Spleen (tissue), 11 donors: ENCODE data around the gene TRPV5. TPM values are rescaled to one million over a fixed set of nuclear protein-coding genes. Genes with fewer than 3 reads are reported as not detected.

Experiments used
- DNase-seq: peaks from one replicate; pipeline ENCODE4 v3.0.0-alpha.2; 2020
- H3K27ac ChIP-seq, 8 donors: fragments of 200-600 bp; sonication (generic) in 7 of 8; 1 replicate in 4 of 8; 2 replicates in 4 of 8; pipeline versions ENCODE4 v1.5.0 to v1.8.0; 2016 to 2021; ENCODE audit warnings: inconsistent platforms in 4 of 8, mild to moderate bottlenecking in 4 of 8, moderate library complexity in 1 of 8
- H3K27me3 ChIP-seq, 7 donors: fragments of 200-600 bp; sonication (generic) in 6 of 7; replicated peaks in 1 of 7; 1 replicate in 4 of 7; 2 replicates in 3 of 7; pipeline versions ENCODE4 v1.5.0 to v1.8.0; 2016 to 2021; ENCODE audit warnings: inconsistent platforms in 3 of 7, mild to moderate bottlenecking in 1 of 7
- H3K36me3 ChIP-seq, 6 donors: fragments of 200-600 bp; sonication (generic) in 5 of 6; 1 replicate in 4 of 6; 2 replicates in 2 of 6; pipeline versions ENCODE4 v1.5.0 to v1.8.0; 2016 to 2021; ENCODE audit warnings: inconsistent platforms in 2 of 6
- H3K4me1 ChIP-seq, 6 donors: fragments of 200-600 bp; sonication (generic) in 5 of 6; 1 replicate in 3 of 6; 2 replicates in 3 of 6; pipeline versions ENCODE4 v1.5.0 to v1.8.0; 2016 to 2021; ENCODE audit warnings: inconsistent platforms in 3 of 6
- H3K4me3 ChIP-seq, 8 donors: fragments of 200-600 bp; sonication (generic) in 7 of 8; 1 replicate in 4 of 8; 2 replicates in 4 of 8; pipeline versions ENCODE4 v1.5.0 to v1.8.0; 2016 to 2021; ENCODE audit warnings: inconsistent platforms in 4 of 8, mild to moderate bottlenecking in 4 of 8, moderate library complexity in 2 of 8
- H3K9me3 ChIP-seq, 8 donors: fragments of 200-600 bp; sonication (generic) in 7 of 8; 1 replicate in 4 of 8; 2 replicates in 4 of 8; pipeline versions ENCODE4 v1.5.0 to v1.8.0; 2016 to 2021; ENCODE audit warnings: inconsistent platforms in 4 of 8
- POLR2A ChIP-seq, 3 donors: fragments of 450-650 bp; IDR thresholded peaks; one replicate each; pipeline ENCODE4 v1.5.1; 2017; ENCODE audit warnings: antibody characterized with exemption in 3 of 3, mild to moderate bottlenecking in 1 of 3
- POLR2AphosphoS5 ChIP-seq, 3 donors: sonication (generic); formaldehyde crosslinking; IDR thresholded peaks; one replicate each; pipeline ENCODE4 v1.5.1; 2017; ENCODE audit warnings: antibody characterized with exemption in 3 of 3
- WGBS, 5 donors: extraction: QIAGEN DNeasy Blood & Tissue Kit in 3 of 5; methylation state at CpG; one replicate each; pipeline versions ENCODE4 v1.1.5 to v1.1.7; 2013 to 2018; 5-methylcytosine and 5-hydroxymethylcytosine counted together
- intact Hi-C: fragments of 100-400 bp; cut with DNase I; formaldehyde crosslinking; loops from one replicate; pipeline ENCODE4 v1.15.0; 2023; ENCODE audit warnings: low total_unique reads
- polyA plus RNA-seq, 3 donors: library from polyadenylated mRNA; stranded (reverse); fragments of 200-250 nt; gene quantifications; one replicate each; pipeline ENCODE4 v1.2.1, GENCODE V29; 2013
- total RNA-seq, 7 donors: library from RNA; depleted of rRNA in 3 of 7; stranded (reverse); fragments of >200 nt in 3 of 7; fragmentation: NEBNext Ultra II Directional in 4 of 7; extraction: Animal tissue kit (Norgen Biotek cat#: 25700) in 4 of 7; gene quantifications; one replicate each; pipeline versions ENCODE4 v1.1.0 to v1.2.1, GENCODE V29; 2016 to 2021
- TF ChIP-seq, protein P1 (sequence below), 11 experiments: fragments of 200-600 bp in 7 of 11; fragments of 450-650 bp in 4 of 11; sonication (generic) in 4 of 11; IDR thresholded peaks in 8 of 11; conservative IDR thresholded peaks in 3 of 11; 1 replicate in 7 of 11; 2 replicates in 4 of 11; pipeline versions ENCODE4 v1.4.0 to v1.8.0; 2016 to 2021; ENCODE audit warnings: antibody characterized with exemption in 11 of 11, inconsistent platforms in 4 of 11, mild to moderate bottlenecking in 1 of 11
- donor health status: healthy with polysubstance abuse.
- donor health status: DM: no; HTN: no; CAD: no; lungs with moderate emphysema.
- donor health status: DM: no; HTN: no; CAD: no.
- donor health status: Bipolar disorder and iron deficiency.
- donor health status: healthy.
- donor health status: DM: no; HTN: no; CAD: no.
- donor health status: DM: yes; HTN: yes; CAD: no.

The TRPV5 gene
- total and polyA plus RNA-seq, 10 donors = 0.02 to 0.20 (median 0.03) TPM; not detected in 7

DNA sequence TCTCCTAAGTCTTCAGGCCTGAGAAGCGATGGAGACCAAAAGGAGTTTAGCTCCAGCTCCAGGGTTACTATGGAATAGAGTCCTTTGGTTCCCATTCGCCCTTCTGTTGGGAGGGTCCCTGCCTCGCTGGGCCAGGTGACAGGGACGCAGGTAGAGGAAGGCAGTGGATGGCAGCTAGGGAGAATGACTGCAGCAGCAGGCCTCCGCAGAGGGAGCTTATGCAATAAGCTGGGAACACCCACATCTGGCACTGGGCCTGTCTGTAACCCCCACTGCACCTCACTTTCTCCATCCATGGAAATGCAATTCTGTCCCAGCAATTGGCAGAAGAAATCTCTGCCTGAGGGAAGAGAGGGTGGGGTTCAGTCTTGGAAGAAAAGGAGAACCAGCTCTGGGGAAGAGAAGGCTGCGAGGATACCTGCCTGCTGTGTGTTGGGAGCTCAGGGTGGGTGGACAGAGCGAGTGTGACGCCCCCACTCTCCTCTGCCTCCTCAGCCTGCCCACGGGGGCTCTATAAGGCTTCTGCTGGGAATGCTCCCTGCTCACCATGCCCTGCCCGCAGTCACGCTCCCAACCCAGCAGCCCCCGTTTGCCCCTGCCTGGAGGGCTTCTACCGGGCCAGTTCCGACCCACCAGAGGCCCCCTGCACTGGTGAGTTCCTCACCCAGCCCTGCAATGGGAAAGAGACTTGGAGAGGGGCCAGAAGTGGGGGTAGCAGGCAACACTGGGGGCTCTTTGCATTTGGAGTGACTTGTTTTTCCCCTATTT is 68.4 kb downstream of the TRPV5 start:
- intact Hi-C loops = no loop called here
- WGBS, 5 donors = 59 to 71% (median 64%) methylated on average over 14 of the region's 14 CpGs
- Histone ChIP-seq H3K4me3 (no peak overlapping the region), H3K4me1 (peaks cover 0 to 5% (median 0%) of the 10 kb centered on the region in 6 donors), H3K27ac (no peak overlapping the region), H3K9me3 (no peaks in the 10 kb centered on the region), H3K27me3 (no peaks in the 10 kb centered on the region), H3K36me3 (peaks cover 0 to 69% (median 7%) of the 10 kb centered on the region in 6 donors)
- no peak for TF ChIP-seq POLR2A (IDR thresholded peaks at IDR 0.05)
- TF ChIP-seq, protein P1, sequence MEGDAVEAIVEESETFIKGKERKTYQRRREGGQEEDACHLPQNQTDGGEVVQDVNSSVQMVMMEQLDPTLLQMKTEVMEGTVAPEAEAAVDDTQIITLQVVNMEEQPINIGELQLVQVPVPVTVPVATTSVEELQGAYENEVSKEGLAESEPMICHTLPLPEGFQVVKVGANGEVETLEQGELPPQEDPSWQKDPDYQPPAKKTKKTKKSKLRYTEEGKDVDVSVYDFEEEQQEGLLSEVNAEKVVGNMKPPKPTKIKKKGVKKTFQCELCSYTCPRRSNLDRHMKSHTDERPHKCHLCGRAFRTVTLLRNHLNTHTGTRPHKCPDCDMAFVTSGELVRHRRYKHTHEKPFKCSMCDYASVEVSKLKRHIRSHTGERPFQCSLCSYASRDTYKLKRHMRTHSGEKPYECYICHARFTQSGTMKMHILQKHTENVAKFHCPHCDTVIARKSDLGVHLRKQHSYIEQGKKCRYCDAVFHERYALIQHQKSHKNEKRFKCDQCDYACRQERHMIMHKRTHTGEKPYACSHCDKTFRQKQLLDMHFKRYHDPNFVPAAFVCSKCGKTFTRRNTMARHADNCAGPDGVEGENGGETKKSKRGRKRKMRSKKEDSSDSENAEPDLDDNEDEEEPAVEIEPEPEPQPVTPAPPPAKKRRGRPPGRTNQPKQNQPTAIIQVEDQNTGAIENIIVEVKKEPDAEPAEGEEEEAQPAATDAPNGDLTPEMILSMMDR (IDR thresholded peaks at IDR 0.05 in 8 of 11, conservative IDR thresholded peaks at IDR 0.05 in 3 of 11) = no peak
- TF ChIP-seq POLR2AphosphoS5 (IDR thresholded peaks at IDR 0.05) = no peak
- no peak for DNase-seq

- no peaks in the 10 kb centered on the region for H3K27me3 ChIP-seq
- H3K4me1 ChIP-seq = peaks cover 0 to 5% (median 0%) of the 10 kb centered on the region in 6 donors
- intact Hi-C loops = no loop called here
- peaks cover 0 to 58% (median 7%) of the 10 kb centered on the region in 6 donors for H3K36me3 ChIP-seq
- WGBS, 5 donors = 87 to 93% (median 89%) methylated on average over 35 to 37 of the region's 37 CpGs
- no peak for DNase-seq
- no peaks in the 10 kb centered on the region for H3K9me3 ChIP-seq
- no peak overlapping the region for H3K27ac ChIP-seq
- H3K4me3 ChIP-seq = no peak overlapping the region
- TF ChIP-seq POLR2A (IDR thresholded peaks at IDR 0.05) (no peak), POLR2AphosphoS5 (IDR thresholded peaks at IDR 0.05) (no peak)
- TF ChIP-seq, protein P1 (IDR thresholded peaks at IDR 0.05 in 8 of 11, conservative IDR thresholded peaks at IDR 0.05 in 3 of 11) = no peak
These were observed 69.5 kb downstream of the TRPV5 start for GRCh38 chr7:142863891-142864685.

- no peak for DNase-seq
- H3K27me3 ChIP-seq = no peaks in the 10 kb centered on the region
- peaks cover 0 to 5% (median 0%) of the 10 kb centered on the region in 6 donors for H3K4me1 ChIP-seq
- H3K4me3 ChIP-seq = no peak overlapping the region
- TF ChIP-seq, protein P1 (IDR thresholded peaks at IDR 0.05 in 8 of 11, conservative IDR thresholded peaks at IDR 0.05 in 3 of 11) = no peak
- no peak for TF ChIP-seq POLR2A (IDR thresholded peaks at IDR 0.05)
- no peak for TF ChIP-seq POLR2AphosphoS5 (IDR thresholded peaks at IDR 0.05)
- WGBS, 5 donors = 79 to 88% (median 85%) methylated on average over 7 of the region's 7 CpGs
- no peak overlapping the region for H3K27ac ChIP-seq
- peaks cover 0 to 46% (median 6%) of the 10 kb centered on the region in 6 donors for H3K36me3 ChIP-seq
- H3K9me3 ChIP-seq = no peaks in the 10 kb centered on the region
- intact Hi-C loops = no loop called here
These were observed 70.7 kb downstream of the TRPV5 start for GRCh38 chr7:142862786-142863400.
